H1 (cell line): Measurements from ENCODE around the gene PDLIM3. TPM values are rescaled to one million over a fixed set of nuclear protein-coding genes. Genes with fewer than 3 reads are reported as not detected.

ENCODE experiments used
- CTCF ChIA-PET: fragments of 300-600 bp; sonication (Branson Sonifier 250); formaldehyde crosslinking; loops from one replicate; lab custom pipeline; 2021; ENCODE audit not compliant: partially characterized antibody; lab: Charles Lee
- POLR2A ChIA-PET: fragments of 300-600 bp; sonication (Branson Sonifier 250); formaldehyde crosslinking; loops from one replicate; lab custom pipeline; 2021; ENCODE audit warnings: inconsistent platforms; ENCODE audit not compliant: partially characterized antibody; lab: Charles Lee
- DNase-seq, 2 experiments: peaks; one replicate each; pipeline versions ENCODE4 v3.0.0 to v3.0.0-alpha.2; 2010 to 2022; ENCODE audit warnings: low spot score in 2 of 2, low read depth in 1 of 2, mixed read lengths in 1 of 2
- FAIRE-seq: peaks from 2 replicates; lab custom pipeline; 2011; peaks lifted over from hg19 to GRCh38; lab: Jason Lieb, UNC
- H2AFZ ChIP-seq: 2 replicates; pipeline ENCODE4 v1.8.1; 2012; ENCODE audit warnings: low read length, inconsistent platforms
- H2AK5ac ChIP-seq: 2 replicates; pipeline ENCODE4 v1.6.1; 2013; ENCODE audit warnings: low read depth, low read length
- H2BK120ac ChIP-seq: replicated peaks from 2 replicates; pipeline ENCODE3; 2013; ENCODE audit warnings: low read depth, low read length, inconsistent platforms
- H2BK12ac ChIP-seq: 2 replicates; pipeline ENCODE4 v1.6.1; 2013; ENCODE audit warnings: low read depth, low read length
- H2BK15ac ChIP-seq: 2 replicates; pipeline ENCODE4 v1.6.1; 2013; ENCODE audit warnings: low read length
- H2BK20ac ChIP-seq: 2 replicates; pipeline ENCODE4 v1.6.1; 2013; ENCODE audit warnings: low read length
- H2BK5ac ChIP-seq: 2 replicates; pipeline ENCODE4 v1.6.1; 2013; ENCODE audit warnings: low read depth, low read length
- H3K14ac ChIP-seq: 2 replicates; pipeline ENCODE4 v1.6.1; 2013; ENCODE audit warnings: inconsistent platforms; ENCODE audit not compliant: insufficient read length
- H3K18ac ChIP-seq: 2 replicates; pipeline ENCODE4 v1.6.1; 2013; ENCODE audit warnings: low read length; ENCODE audit errors: extremely low read depth
- H3K23ac ChIP-seq: 2 replicates; pipeline ENCODE4 v1.6.1; 2013; ENCODE audit warnings: inconsistent platforms; ENCODE audit not compliant: insufficient read length
- H3K23me2 ChIP-seq: 2 replicates; pipeline ENCODE4 v1.6.1; 2013; ENCODE audit warnings: low read depth, low read length
- H3K27ac ChIP-seq: 2 replicates; pipeline ENCODE4 v1.6.1; 2011; ENCODE audit warnings: low read depth, low read length, inconsistent platforms
- H3K27me3 ChIP-seq, 4 experiments: replicated peaks in 1 of 4; 1 replicate in 1 of 4; 2 replicates in 3 of 4; pipeline versions ENCODE4 v1.6.1 to v1.8.1; 2011 to 2013; ENCODE audit warnings: low read length in 3 of 4, mild to moderate bottlenecking in 3 of 4, inconsistent platforms in 2 of 4, mixed read lengths in 2 of 4, moderate library complexity in 1 of 4; ENCODE audit not compliant: control insufficient read depth in 3 of 4, insufficient read depth in 3 of 4; ENCODE audit errors: extremely low read depth in 1 of 4
- H3K36me3 ChIP-seq, 4 experiments: 2 replicates each; pipeline versions ENCODE4 v1.6.1 to v1.8.1; 2011 to 2013; ENCODE audit warnings: mild to moderate bottlenecking in 4 of 4, low read length in 3 of 4, moderate library complexity in 2 of 4, control low read depth in 1 of 4, inconsistent platforms in 1 of 4; ENCODE audit not compliant: insufficient read depth in 4 of 4, control insufficient read depth in 2 of 4
- H3K4ac ChIP-seq: replicated peaks from 2 replicates; pipeline ENCODE3; 2013; ENCODE audit warnings: low read length, low read depth, mixed read lengths, inconsistent platforms; ENCODE audit not compliant: insufficient read length
- H3K4me1 ChIP-seq, 4 experiments: replicated peaks in 1 of 4; 1 replicate in 1 of 4; 2 replicates in 3 of 4; pipeline versions ENCODE4 v1.6.1 to v1.8.1; 2011 to 2013; ENCODE audit warnings: low read length in 3 of 4, inconsistent platforms in 2 of 4, mixed read lengths in 1 of 4; ENCODE audit not compliant: insufficient read depth in 4 of 4, control insufficient read depth in 3 of 4
- H3K4me2 ChIP-seq, 2 experiments: 2 replicates each; pipeline versions ENCODE4 v1.6.1 to v1.8.1; 2011 to 2013; ENCODE audit warnings: low read depth in 2 of 2, low read length in 2 of 2, control low read depth in 1 of 2, inconsistent platforms in 1 of 2, mild to moderate bottlenecking in 1 of 2; ENCODE audit not compliant: insufficient read depth in 1 of 2
- H3K4me3 ChIP-seq, 4 experiments: fragments of 200-600, 300-600 bp in 1 of 4; sonication (generic), shearing (Covaris generic), sonication (Bioruptor Twin) in 1 of 4; 2 replicates each; pipeline versions ENCODE4 v1.5.1 to v1.8.1; 2011 to 2016; ENCODE audit warnings: low read length in 4 of 4, low read depth in 3 of 4, control low read depth in 2 of 4, inconsistent platforms in 2 of 4, mild to moderate bottlenecking in 2 of 4, mixed read lengths in 1 of 4, moderate library complexity in 1 of 4; ENCODE audit not compliant: insufficient read depth in 2 of 4; ENCODE audit errors: extremely low read depth in 1 of 4
- H3K56ac ChIP-seq: replicated peaks from 2 replicates; pipeline ENCODE3; 2013; ENCODE audit warnings: low read depth, mild to moderate bottlenecking, mixed read lengths, low read length, inconsistent platforms; ENCODE audit not compliant: insufficient read length
- H3K79me1 ChIP-seq: 2 replicates; pipeline ENCODE4 v1.6.1; 2013; ENCODE audit warnings: low read depth, low read length, control low read depth
- H3K79me2 ChIP-seq, 2 experiments: 2 replicates each; pipeline versions ENCODE4 v1.6.1 to v1.8.1; 2012 to 2013; ENCODE audit warnings: low read length in 2 of 2, mild to moderate bottlenecking in 2 of 2, inconsistent platforms in 1 of 2; ENCODE audit not compliant: insufficient read depth in 2 of 2, control insufficient read depth in 1 of 2
- H3K9ac ChIP-seq, 4 experiments: replicated peaks in 1 of 4; 1 replicate in 1 of 4; 2 replicates in 3 of 4; pipeline versions ENCODE4 v1.6.1 to v1.8.1; 2011 to 2013; ENCODE audit warnings: low read depth in 3 of 4, low read length in 3 of 4, control low read depth in 2 of 4, mild to moderate bottlenecking in 2 of 4, moderate library complexity in 2 of 4, inconsistent platforms in 1 of 4; ENCODE audit errors: extremely low read depth in 1 of 4
- H3K9me3 ChIP-seq, 2 experiments: 2 replicates each; pipeline versions ENCODE4 v1.6.1 to v1.8.1; 2012 to 2013; ENCODE audit warnings: mild to moderate bottlenecking in 2 of 2, moderate library complexity in 2 of 2, control low read depth in 1 of 2, inconsistent platforms in 1 of 2, low read depth in 1 of 2, low read length in 1 of 2, mixed read lengths in 1 of 2; ENCODE audit not compliant: insufficient read depth in 2 of 2
- H4K20me1 ChIP-seq, 2 experiments: replicated peaks in 1 of 2; 2 replicates each; pipeline versions ENCODE3 to v1.8.1; 2011 to 2013; ENCODE audit warnings: inconsistent platforms in 2 of 2, low read length in 2 of 2, mild to moderate bottlenecking in 1 of 2; ENCODE audit not compliant: insufficient read depth in 2 of 2, control insufficient read depth in 1 of 2
- H4K5ac ChIP-seq: 2 replicates; pipeline ENCODE4 v1.6.1; 2013; ENCODE audit warnings: low read length, low read depth, mixed read lengths, inconsistent platforms; ENCODE audit not compliant: insufficient read length
- H4K8ac ChIP-seq: 2 replicates; pipeline ENCODE4 v1.8.0; 2013; ENCODE audit warnings: mild to moderate bottlenecking, moderate library complexity, low read length, inconsistent platforms; ENCODE audit not compliant: insufficient read depth; ENCODE audit errors: extremely low read depth
- H4K91ac ChIP-seq: replicated peaks from 2 replicates; pipeline ENCODE3; 2013; ENCODE audit warnings: low read length, mixed read lengths, inconsistent platforms; ENCODE audit not compliant: insufficient read length
- BCL11A ChIP-seq, 2 experiments: IDR thresholded peaks; one replicate each; pipeline ENCODE4 v1.6.1; 2011; ENCODE audit warnings: low read depth in 2 of 2, low read length in 2 of 2, mild to moderate bottlenecking in 2 of 2
- BRCA1 ChIP-seq: IDR thresholded peaks from 2 replicates; pipeline ENCODE4 v1.6.1; 2012; ENCODE audit warnings: low read depth, low read length, improper control_type of control experiment
- CHD2 ChIP-seq: IDR thresholded peaks from 2 replicates; pipeline ENCODE4 v1.6.1; 2012; ENCODE audit warnings: low read length, improper control_type of control experiment
- EZH2 ChIP-seq: fragments of 200-600 bp; sonication (generic); IDR thresholded peaks from 2 replicates; pipeline ENCODE4 v1.7.1; 2012; ENCODE audit warnings: low read depth, mild to moderate bottlenecking, moderate library complexity, low read length, inconsistent platforms; ENCODE audit not compliant: severe bottlenecking
- GABPA ChIP-seq: IDR thresholded peaks from 2 replicates; pipeline ENCODE4 v1.6.1; 2011; ENCODE audit warnings: mild to moderate bottlenecking, low read length, moderate library complexity, borderline replicate concordance; ENCODE audit not compliant: insufficient read depth
- GTF2F1 ChIP-seq: IDR thresholded peaks from 2 replicates; pipeline ENCODE4 v1.6.1; 2012; ENCODE audit warnings: low read depth, low read length, improper control_type of control experiment, borderline replicate concordance
- HDAC2 ChIP-seq, 2 experiments: fragments of 300-600 bp in 1 of 2; sonication (generic) in 1 of 2; IDR thresholded peaks; 2 replicates each; pipeline ENCODE4 v1.6.1; 2011 to 2012; ENCODE audit warnings: low read depth in 2 of 2, low read length in 2 of 2, mild to moderate bottlenecking in 2 of 2, moderate library complexity in 2 of 2, borderline replicate concordance in 1 of 2, inconsistent platforms in 1 of 2
- HDAC6 ChIP-seq: IDR thresholded peaks from one replicate; pipeline ENCODE4 v1.7.1; 2012; ENCODE audit warnings: low read depth, mild to moderate bottlenecking, inconsistent platforms, low read length, moderate library complexity
- JUN ChIP-seq: IDR thresholded peaks from 2 replicates; pipeline ENCODE4 v1.6.1; 2011; ENCODE audit warnings: low read depth, mild to moderate bottlenecking, improper control_type of control experiment, low read length
- MAFK ChIP-seq: IDR thresholded peaks from 2 replicates; pipeline ENCODE4 v1.6.1; 2012; ENCODE audit warnings: low read depth, mild to moderate bottlenecking, improper control_type of control experiment, low read length
- WGBS, 2 experiments: shearing (Covaris generic) in 1 of 2; methylation state at CpG; one replicate each; pipeline versions ENCODE4 v1.1.6 to v1.1.7; 2013 to 2015; ENCODE audit warnings: low lambda C conversion rate in 2 of 2, mixed read lengths in 2 of 2, inconsistent platforms in 1 of 2, low coverage in 1 of 2, missing lambda C conversion rate in 1 of 2; ENCODE audit not compliant: insufficient replicate concordance in 2 of 2, insufficient coverage in 1 of 2, insufficient read length in 1 of 2; ENCODE audit errors: extremely low coverage in 1 of 2, missing lambda C conversion rate in 1 of 2; 5-methylcytosine and 5-hydroxymethylcytosine counted together
- polyA plus RNA-seq, 7 experiments: library from polyadenylated mRNA; depleted of rRNA in 3 of 7; stranded (reverse) in 5 of 7; unstranded in 2 of 7; fragments of >200 nt in 5 of 7; fragments of 200-250 nt in 2 of 7; gene quantifications; 1 replicate in 5 of 7; 2 replicates in 1 of 7; 4 replicates in 1 of 7; pipeline versions ENCODE4 v1.2.1 to v1.2.3, GENCODE V29; 2011 to 2013; ENCODE audit warnings: missing spikeins in 2 of 7, mixed read lengths in 2 of 7
- total RNA-seq: library from RNA; stranded (reverse); fragmentation: NEBNext Ultra II Directional; extraction: Animal tissue kit (Norgen Biotek cat#: 25700); gene quantifications from 2 replicates; pipeline ENCODE4 v1.2.1, GENCODE V29; 2021
- TF ChIP-seq, protein P1 (sequence below), 3 experiments: IDR thresholded peaks; 1 replicate in 2 of 3; 2 replicates in 1 of 3; pipeline versions ENCODE4 v1.5.1 to v1.6.1; 2011; ENCODE audit warnings: low read length in 3 of 3, mild to moderate bottlenecking in 3 of 3, inconsistent platforms in 2 of 3, low read depth in 1 of 3, moderate library complexity in 1 of 3; ENCODE audit not compliant: insufficient read depth in 1 of 3; ENCODE audit errors: control extremely low read depth in 1 of 3

The PDLIM3 gene
- total and polyA plus RNA-seq, 2 of the 8 experiments (the other 6 are each of a cell fraction or from before 2014, with no cell fraction given) = 7.6 to 8.1 TPM

DNA sequence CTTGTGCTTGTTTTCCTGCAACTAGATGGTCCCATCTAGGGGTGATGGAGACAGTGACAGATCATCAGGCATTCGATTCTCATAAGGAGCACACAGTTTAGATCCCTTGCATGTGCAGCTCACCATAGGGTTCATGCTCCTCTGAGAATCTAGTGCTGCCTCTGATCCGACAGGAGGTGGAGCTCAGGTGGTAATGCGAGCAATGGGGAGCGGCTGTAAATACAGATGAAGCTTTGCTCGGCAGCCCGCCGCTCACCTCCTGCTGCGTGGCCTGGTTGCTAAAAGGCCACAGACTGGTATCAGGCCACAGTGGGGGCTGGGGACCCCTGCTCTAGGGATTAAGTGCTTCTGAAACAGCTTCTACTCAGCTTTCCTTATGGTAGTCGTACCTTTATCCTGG lies 35.3 kb downstream of the PDLIM3 start:
- Histone ChIP-seq H2AFZ (no peak overlapping the region), H3K23me2 (no peaks in the 10 kb centered on the region), H3K4me1 (0 out of 7 replicates have a peak, but pooled peaks cover 0 to 3% (median 0%) of the 10 kb centered on the region in 4 experiments), H2BK20ac (no peak overlapping the region), H2AK5ac (no peak overlapping the region), H3K23ac (no peak overlapping the region), H3K4ac (no peak overlapping the region), H3K79me2 (no peaks in the 10 kb centered on the region), H3K56ac (no peak overlapping the region), H3K9me3 (peaks cover 7 to 11% of the 10 kb centered on the region in 2 experiments), H4K5ac (no peak overlapping the region), H4K20me1 (peaks cover 0 to 1% of the 10 kb centered on the region in 2 experiments), H3K27me3 (no peaks in the 10 kb centered on the region), H3K14ac (no peak overlapping the region), H4K91ac (no peak overlapping the region), H3K18ac (no peak overlapping the region), H2BK5ac (no peak overlapping the region), H3K4me2 (no peak overlapping the region), H4K8ac (no peak overlapping the region), H3K27ac (no peak overlapping the region), H3K79me1 (no peaks in the 10 kb centered on the region), H2BK15ac (no peak overlapping the region), H2BK120ac (no peak overlapping the region), H2BK12ac (no peak overlapping the region), H3K9ac (no peak overlapping the region), H3K36me3 (peaks cover 0 to 8% (median 0%) of the 10 kb centered on the region in 4 experiments; a peak in 1 of 8 replicates), H3K4me3 (no peak overlapping the region)
- ChIA-PET CTCF (no interaction called here), POLR2A (interaction anchor here (0.8 kb wide), 1 partner anchor 15 kb away, joined by 3 read pairs; no protein-coding TSS in a partner anchor)
- no peak for DNase-seq
- FAIRE-seq = no peak
- WGBS, 2 experiments = 90% methylated on average over 9 of the region's 9 CpGs; no CpG with 5 or more reads in 1 of the 2 experiments
- no peak for TF ChIP-seq EZH2
- TF ChIP-seq JUN = no peak
- no peak for TF ChIP-seq MAFK
- TF ChIP-seq HDAC6 = no peak
- no peak for TF ChIP-seq GABPA
- TF ChIP-seq CHD2 = no peak
- no peak for TF ChIP-seq HDAC2 (IDR thresholded peaks at IDR 0.05; ENCODE audit: borderline replicate concordance in 1 of 2, low read depth in 2 of 2, low read length in 2 of 2)
- TF ChIP-seq, protein P1, sequence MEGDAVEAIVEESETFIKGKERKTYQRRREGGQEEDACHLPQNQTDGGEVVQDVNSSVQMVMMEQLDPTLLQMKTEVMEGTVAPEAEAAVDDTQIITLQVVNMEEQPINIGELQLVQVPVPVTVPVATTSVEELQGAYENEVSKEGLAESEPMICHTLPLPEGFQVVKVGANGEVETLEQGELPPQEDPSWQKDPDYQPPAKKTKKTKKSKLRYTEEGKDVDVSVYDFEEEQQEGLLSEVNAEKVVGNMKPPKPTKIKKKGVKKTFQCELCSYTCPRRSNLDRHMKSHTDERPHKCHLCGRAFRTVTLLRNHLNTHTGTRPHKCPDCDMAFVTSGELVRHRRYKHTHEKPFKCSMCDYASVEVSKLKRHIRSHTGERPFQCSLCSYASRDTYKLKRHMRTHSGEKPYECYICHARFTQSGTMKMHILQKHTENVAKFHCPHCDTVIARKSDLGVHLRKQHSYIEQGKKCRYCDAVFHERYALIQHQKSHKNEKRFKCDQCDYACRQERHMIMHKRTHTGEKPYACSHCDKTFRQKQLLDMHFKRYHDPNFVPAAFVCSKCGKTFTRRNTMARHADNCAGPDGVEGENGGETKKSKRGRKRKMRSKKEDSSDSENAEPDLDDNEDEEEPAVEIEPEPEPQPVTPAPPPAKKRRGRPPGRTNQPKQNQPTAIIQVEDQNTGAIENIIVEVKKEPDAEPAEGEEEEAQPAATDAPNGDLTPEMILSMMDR (IDR thresholded peaks at IDR 0.05; ENCODE audit: control extremely low read depth in 1 of 3, insufficient read depth in 1 of 3, low read depth in 1 of 3, low read length in 3 of 3) = no peak
- TF ChIP-seq BCL11A (IDR thresholded peaks at IDR 0.05; ENCODE audit: low read depth in 2 of 2, low read length in 2 of 2) = no peak
- TF ChIP-seq BRCA1 = no peak
- TF ChIP-seq GTF2F1 = no peak
